ENCODE measurements around the gene MS4A4E. TPM values are rescaled to one million over a fixed set of nuclear protein-coding genes. Genes with fewer than 3 reads are reported as not detected.

Gene MS4A4E
- total and polyA plus RNA-seq, 2 of the 8 experiments (the other 6 are each of a cell fraction or from before 2014, with no cell fraction given): not detected

GRCh38 chr11:60159868-60160267 is 83.1 kb downstream of the MS4A4E start:
- POLR2A ChIA-PET (ENCODE audit: partially characterized antibody): no interaction called here
- TF ChIP-seq RNF2 (IDR thresholded peaks at IDR 0.05; ENCODE audit: borderline replicate concordance, low read depth, low read length, missing control alignments, poor library complexity, severe bottlenecking) (no peak), SP2 (IDR thresholded peaks at IDR 0.05; ENCODE audit: low read length) (no peak), ASH2L (IDR thresholded peaks at IDR 0.05; ENCODE audit: low read length) (no peak), ATF2 (IDR thresholded peaks at IDR 0.05; ENCODE audit: low read length) (no peak), CHD2 (IDR thresholded peaks at IDR 0.05; ENCODE audit: low read length) (no peak), ATF3 (IDR thresholded peaks at IDR 0.05; ENCODE audit: insufficient read depth, low read depth, low read length) (no peak), CEBPB (IDR thresholded peaks at IDR 0.05; ENCODE audit: low read depth, low read length) (no peak), ZNF274 (IDR thresholded peaks at IDR 0.05; ENCODE audit: borderline replicate concordance, extremely low read depth, low read length) (no peak), USF2 (IDR thresholded peaks at IDR 0.05; ENCODE audit: low read length) (no peak), SUZ12 (IDR thresholded peaks at IDR 0.05; ENCODE audit: low read length) (no peak), RBBP5 (IDR thresholded peaks at IDR 0.05; ENCODE audit: borderline replicate concordance, low read depth, low read length) (no peak)

More at GRCh38 chr11:60159868-60160267, 83.1 kb downstream of the MS4A4E start:
- Histone ChIP-seq H2AFZ (ENCODE audit: low read length) (no peak overlapping the region), H2BK12ac (ENCODE audit: low read depth, low read length) (no peak overlapping the region), H3K4me1 (replicated peaks in 1 of 4; ENCODE audit: control insufficient read depth in 3 of 4, insufficient read depth in 4 of 4, low read length in 3 of 4) (no peaks in the 10 kb centered on the region), H3K36me3 (ENCODE audit: control insufficient read depth in 2 of 4, insufficient read depth in 4 of 4, low read length in 3 of 4) (no peaks in the 10 kb centered on the region), H2BK20ac (ENCODE audit: low read length) (no peak overlapping the region), H3K23ac (ENCODE audit: insufficient read length) (no peak overlapping the region), H3K23me2 (ENCODE audit: low read depth, low read length) (no peaks in the 10 kb centered on the region), H2BK5ac (ENCODE audit: low read depth, low read length) (no peak overlapping the region), H4K20me1 (replicated peaks in 1 of 2; ENCODE audit: control insufficient read depth in 1 of 2, insufficient read depth in 2 of 2, low read length in 2 of 2) (no peaks in the 10 kb centered on the region), H3K18ac (ENCODE audit: extremely low read depth, low read length) (no peak overlapping the region), H3K4me2 (ENCODE audit: insufficient read depth in 1 of 2, low read depth in 2 of 2, low read length in 2 of 2) (no peak overlapping the region), H3K27ac (ENCODE audit: low read depth, low read length) (no peak overlapping the region), H4K5ac (ENCODE audit: insufficient read length, low read depth, low read length) (no peak overlapping the region), H3K14ac (ENCODE audit: insufficient read length) (no peak overlapping the region), H3K79me1 (ENCODE audit: low read depth, low read length) (no peaks in the 10 kb centered on the region), H2BK120ac (replicated peaks; ENCODE audit: low read depth, low read length) (no peak overlapping the region), H2AK5ac (ENCODE audit: low read depth, low read length) (no peak overlapping the region), H3K79me2 (ENCODE audit: control insufficient read depth in 1 of 2, insufficient read depth in 2 of 2, low read length in 2 of 2) (no peaks in the 10 kb centered on the region), H3K4me3 (ENCODE audit: extremely low read depth in 1 of 4, insufficient read depth in 2 of 4, low read depth in 3 of 4, low read length in 4 of 4) (no peak overlapping the region), H4K91ac (replicated peaks; ENCODE audit: insufficient read length, low read length) (no peak overlapping the region), H3K9me3 (ENCODE audit: insufficient read depth in 2 of 2, low read depth in 1 of 2, low read length in 1 of 2) (no peaks in the 10 kb centered on the region), H3K56ac (replicated peaks; ENCODE audit: insufficient read length, low read depth, low read length) (no peak overlapping the region), H4K8ac (ENCODE audit: extremely low read depth, insufficient read depth, low read length) (no peak overlapping the region), H3K9ac (replicated peaks in 1 of 4; ENCODE audit: extremely low read depth in 1 of 4, low read depth in 3 of 4, low read length in 3 of 4) (no peak overlapping the region), H3K4ac (replicated peaks; ENCODE audit: insufficient read length, low read depth, low read length) (no peak overlapping the region), H2BK15ac (ENCODE audit: low read length) (no peak overlapping the region), H3K27me3 (replicated peaks in 1 of 4; ENCODE audit: control insufficient read depth in 3 of 4, extremely low read depth in 1 of 4, insufficient read depth in 3 of 4, low read length in 3 of 4) (no peaks in the 10 kb centered on the region)
- no peak for FAIRE-seq
- WGBS, 2 experiments (ENCODE audit: extremely low coverage in 1 of 2, insufficient coverage in 1 of 2, insufficient read length in 1 of 2, insufficient replicate concordance in 2 of 2, low coverage in 1 of 2, low lambda C conversion rate in 2 of 2, missing lambda C conversion rate in 1 of 2): 83% methylated on average over 1 of the region's 1 CpG; no CpG with 5 or more reads in 1 of the 2 experiments
- CTCF ChIA-PET (ENCODE audit: partially characterized antibody): interaction anchor here (0.6 kb wide), 1 partner anchor 188 kb away, joined by 3 read pairs; no protein-coding TSS in a partner anchor
- DNase-seq (ENCODE audit: low read depth in 1 of 2, low spot score in 2 of 2): no peak
